HFFc6 (cell line): Measurements from ENCODE around the gene PPT1. TPM values are rescaled to one million over a fixed set of nuclear protein-coding genes. Genes with fewer than 3 reads are reported as not detected.

ENCODE experiments used
- DNase-seq: peaks from one replicate; pipeline ENCODE4 v3.0.0-alpha.2; 2018
- H3K27ac Mint-ChIP-seq: 2 replicates; pipeline ENCODE4 v1.8.0; 2020; ENCODE audit warnings: mild to moderate bottlenecking, mixed read lengths
- H3K27me3 Mint-ChIP-seq: 2 replicates; pipeline ENCODE4 v1.8.0; 2021; ENCODE audit warnings: mild to moderate bottlenecking, moderate library complexity, mixed read lengths; ENCODE audit not compliant: insufficient read depth
- H3K36me3 Mint-ChIP-seq: 2 replicates; pipeline ENCODE4 v1.8.0; 2021; ENCODE audit warnings: low read depth, mixed read lengths
- H3K4me1 Mint-ChIP-seq: 2 replicates; pipeline ENCODE4 v1.8.0; 2020; ENCODE audit warnings: low read depth, mixed read lengths
- H3K4me3 Mint-ChIP-seq: 2 replicates; pipeline ENCODE4 v1.8.0; 2020; ENCODE audit warnings: mild to moderate bottlenecking, moderate library complexity, mixed read lengths
- H3K9me3 Mint-ChIP-seq: 2 replicates; pipeline ENCODE4 v1.8.0; 2020; ENCODE audit warnings: mild to moderate bottlenecking, mixed read lengths
- total RNA-seq, 6 experiments: library from RNA; stranded (reverse); fragmentation: NEBNext Ultra II Directional; extraction: Animal tissue kit (Norgen Biotek cat#: 25700); gene quantifications; 2 replicates in 1 of 6; 3 replicates in 5 of 6; pipeline ENCODE4 v1.2.3, GENCODE V29; 2021
- TF ChIP-seq, protein P1 (sequence below): fragments of 200-600 bp; sonication (generic); IDR thresholded peaks from 2 replicates; pipeline ENCODE4 v1.5.0; 2021; ENCODE audit warnings: antibody characterized with exemption, mild to moderate bottlenecking

PPT1 gene
- total RNA-seq, 6 experiments from 2014 or later, result 73.1 to 88.8 (median 82.5) TPM

DNA sequence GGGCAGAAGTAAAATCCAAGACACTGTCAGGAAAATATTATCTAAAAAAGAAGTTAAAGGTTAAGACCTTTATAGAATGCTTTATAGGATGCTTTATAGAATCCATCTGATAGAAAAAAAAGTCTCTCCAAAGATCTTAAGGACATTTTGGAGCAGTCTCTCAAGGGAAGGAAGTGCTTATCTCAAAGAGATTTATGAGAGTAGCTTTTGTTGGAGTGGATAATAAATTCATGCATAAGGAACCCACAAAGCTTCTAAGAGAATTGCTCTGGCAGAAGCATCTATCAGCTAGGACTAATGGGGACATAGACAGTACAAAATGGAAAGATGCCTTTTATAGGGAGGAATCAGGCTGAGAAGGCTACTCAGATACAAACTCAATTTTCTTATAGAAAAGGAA lies 69.4 kb downstream of the PPT1 start:
- peaks cover 14% of the 10 kb centered on the region for H3K9me3 Mint-ChIP-seq
- DNase-seq, result no peak
- H3K36me3 Mint-ChIP-seq, result peaks cover 17% of the 10 kb centered on the region
- H3K27ac Mint-ChIP-seq, result no peak overlapping the region
- H3K27me3 Mint-ChIP-seq, result peaks cover 4% of the 10 kb centered on the region
- H3K4me3 Mint-ChIP-seq, result no peak overlapping the region
- peaks cover 31% of the 10 kb centered on the region for H3K4me1 Mint-ChIP-seq
- TF ChIP-seq, protein P1, sequence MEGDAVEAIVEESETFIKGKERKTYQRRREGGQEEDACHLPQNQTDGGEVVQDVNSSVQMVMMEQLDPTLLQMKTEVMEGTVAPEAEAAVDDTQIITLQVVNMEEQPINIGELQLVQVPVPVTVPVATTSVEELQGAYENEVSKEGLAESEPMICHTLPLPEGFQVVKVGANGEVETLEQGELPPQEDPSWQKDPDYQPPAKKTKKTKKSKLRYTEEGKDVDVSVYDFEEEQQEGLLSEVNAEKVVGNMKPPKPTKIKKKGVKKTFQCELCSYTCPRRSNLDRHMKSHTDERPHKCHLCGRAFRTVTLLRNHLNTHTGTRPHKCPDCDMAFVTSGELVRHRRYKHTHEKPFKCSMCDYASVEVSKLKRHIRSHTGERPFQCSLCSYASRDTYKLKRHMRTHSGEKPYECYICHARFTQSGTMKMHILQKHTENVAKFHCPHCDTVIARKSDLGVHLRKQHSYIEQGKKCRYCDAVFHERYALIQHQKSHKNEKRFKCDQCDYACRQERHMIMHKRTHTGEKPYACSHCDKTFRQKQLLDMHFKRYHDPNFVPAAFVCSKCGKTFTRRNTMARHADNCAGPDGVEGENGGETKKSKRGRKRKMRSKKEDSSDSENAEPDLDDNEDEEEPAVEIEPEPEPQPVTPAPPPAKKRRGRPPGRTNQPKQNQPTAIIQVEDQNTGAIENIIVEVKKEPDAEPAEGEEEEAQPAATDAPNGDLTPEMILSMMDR, result no peak

DNA sequence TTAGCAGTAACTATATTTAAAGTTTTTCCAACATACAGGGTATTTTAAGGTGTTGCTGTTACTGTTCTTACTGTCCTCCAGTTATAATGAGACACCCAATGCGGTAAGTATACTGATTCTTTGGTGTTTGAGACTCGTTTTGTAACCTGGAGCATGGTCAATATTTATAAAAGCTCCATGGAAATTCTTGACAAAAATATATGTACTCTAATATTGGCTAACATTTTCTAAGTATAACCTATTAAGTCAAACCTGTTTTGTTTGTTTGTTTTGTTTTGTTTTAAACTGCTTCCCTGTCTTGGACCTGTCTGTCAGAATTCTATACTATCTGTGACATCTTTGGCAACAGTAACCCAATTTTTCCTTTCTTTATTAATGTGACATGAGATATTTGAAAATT lies 72.4 kb downstream of the PPT1 start:
- DNase-seq, result no peak
- Mint-ChIP-seq H3K9me3 (peaks cover 15% of the 10 kb centered on the region), H3K36me3 (peaks cover 21% of the 10 kb centered on the region), H3K4me1 (peaks cover 14% of the 10 kb centered on the region), H3K27ac (no peak overlapping the region), H3K27me3 (no peaks in the 10 kb centered on the region; the same call in none of the 2 replicates), H3K4me3 (no peak overlapping the region)
- TF ChIP-seq, protein P1, result no peak

DNA sequence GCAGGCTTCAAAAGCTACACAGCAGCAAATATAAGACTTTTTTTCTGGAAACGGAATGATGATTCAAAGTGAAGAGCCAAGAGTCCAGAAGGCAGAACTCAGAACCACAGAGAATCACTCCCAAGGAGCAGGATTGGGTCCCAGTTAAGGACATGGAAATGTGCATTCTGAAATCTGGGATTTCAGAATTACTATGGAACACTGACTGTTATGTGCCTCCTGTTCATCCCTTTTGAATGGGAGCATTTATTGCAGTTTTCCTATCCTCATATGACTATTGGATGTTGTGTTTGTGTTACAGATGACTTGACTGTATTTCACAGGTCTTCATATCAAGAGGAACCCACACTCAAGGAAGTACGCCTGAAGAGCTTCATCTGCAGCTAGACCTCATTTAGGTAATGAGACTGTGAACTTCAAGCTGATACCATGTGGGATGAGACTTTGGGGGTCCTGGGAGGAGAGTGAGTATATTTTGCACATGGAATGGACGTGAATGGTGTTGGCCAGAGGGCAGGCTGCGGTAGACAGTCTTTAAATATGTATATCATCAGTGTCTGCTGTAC lies 73.6 kb downstream of the PPT1 start:
- DNase-seq, result no peak
- Mint-ChIP-seq H3K36me3 (peaks cover 21% of the 10 kb centered on the region), H3K27ac (no peak overlapping the region), H3K4me1 (peaks cover 15% of the 10 kb centered on the region), H3K4me3 (no peak overlapping the region), H3K9me3 (peaks cover 15% of the 10 kb centered on the region), H3K27me3 (no peaks in the 10 kb centered on the region; the same call in none of the 2 replicates)
- TF ChIP-seq, protein P1, result no peak

Other genes with a start within 250 kb of the PPT1 start
- gene TRIT1, start 213.7 kb downstream of the PPT1 start, total RNA-seq, result 10 to 100 TPM; 12.8 to 19.1 (median 15.1) TPM
- under 1 TPM; 0.17 to 0.52 (median 0.21) TPM for gene MYCL, start 195.3 kb downstream of the PPT1 start, total RNA-seq
- 1 to 10 TPM; 3.2 to 4.8 (median 3.5) TPM for gene MFSD2A, start 142.1 kb downstream of the PPT1 start, total RNA-seq
- 100 to 1,000 TPM; 665 to 743 (median 688) TPM for gene CAP1, start 56.5 kb downstream of the PPT1 start, total RNA-seq
- gene RLF, start 64.1 kb upstream of the PPT1 start, total RNA-seq, result 10 to 100 TPM in 1 of 6 experiments, 1 to 10 TPM in 5; 7.2 to 10.2 (median 8.8) TPM
- gene TMCO2, start 150.7 kb upstream of the PPT1 start, total RNA-seq, result not detected
- 10 to 100 TPM; 66.4 to 79.3 (median 78.3) TPM for gene ZMPSTE24, start 161.0 kb upstream of the PPT1 start, total RNA-seq
- gene COL9A2, start 220.0 kb upstream of the PPT1 start, total RNA-seq, result under 1 TPM; 0.07 to 0.48 (median 0.32) TPM